ENCODE measurements around the gene ITPR2. TPM values are rescaled to one million over a fixed set of nuclear protein-coding genes. Genes with fewer than 3 reads are reported as not detected.
"Not testable (repeated sequence)": the region's sequence is repeated elsewhere in the genome, so short reads cannot be mapped to it uniquely, and the experiment has no call there.

The ITPR2 gene
- 4.9 and 9.3 TPM in 2 replicates for total RNA-seq (2014; rRNA removed; shearing (Covaris generic))
- 1.2 and 2.7 TPM in 2 replicates for polyA plus RNA-seq (2015; cell fraction: cytosol; rRNA removed)
- polyA plus RNA-seq (2015; cell fraction: nucleus; rRNA removed) = 8.0 TPM in 2 replicates

GRCh38 chr12:26832822-26833742 lies at the start of gene ITPR2:
Gene ITPR2, minus strand, starts transcription at chr12:26833194. Its CDS starts 413 bp downstream, at chr12:26832781.
- DNase-seq (ENCODE audit: low read depth) = peak; percentile 77

- DNase-seq (ENCODE audit: low read depth) = no peak
Measured at GRCh38 chr12:26880625-26881024, 47.6 kb upstream of the ITPR2 start.

- DNase-seq (ENCODE audit: low read depth) = no peak
Measured at GRCh38 chr12:26878661-26879119, 45.7 kb upstream of the ITPR2 start.

- no peak for DNase-seq (ENCODE audit: low read depth)
Measured at GRCh38 chr12:26874501-26875296, 41.7 kb upstream of the ITPR2 start.

- DNase-seq (ENCODE audit: low read depth) = no peak
Measured at GRCh38 chr12:26872625-26873024, 39.6 kb upstream of the ITPR2 start.

- DNase-seq (ENCODE audit: low read depth) = no peak
Measured at GRCh38 chr12:26871985-26872384, 39.0 kb upstream of the ITPR2 start.

GRCh38 chr12:26870491-26871419 lies 37.8 kb upstream of the ITPR2 start:
- DNase-seq (ENCODE audit: low read depth) = peak; percentile 52

- DNase-seq (ENCODE audit: low read depth) = no peak
Measured at GRCh38 chr12:26869908-26870459, 37.0 kb upstream of the ITPR2 start.

- DNase-seq (ENCODE audit: low read depth) = no peak
Measured at GRCh38 chr12:26869104-26869494, 36.1 kb upstream of the ITPR2 start.

- no peak for DNase-seq (ENCODE audit: low read depth)
Measured at GRCh38 chr12:26868447-26869103, 35.6 kb upstream of the ITPR2 start.

- no peak for DNase-seq (ENCODE audit: low read depth)
Measured at GRCh38 chr12:26867080-26867479, 34.1 kb upstream of the ITPR2 start.

GRCh38 chr12:26863515-26863914 lies 30.5 kb upstream of the ITPR2 start:
- DNase-seq (ENCODE audit: low read depth) = no peak

GRCh38 chr12:26862787-26863186 lies 29.8 kb upstream of the ITPR2 start:
- DNase-seq (ENCODE audit: low read depth) = not testable (repeated sequence)

- DNase-seq (ENCODE audit: low read depth) = no peak
Measured at GRCh38 chr12:26861690-26862089, 28.7 kb upstream of the ITPR2 start.

GRCh38 chr12:26857465-26858176 lies 24.6 kb upstream of the ITPR2 start:
- DNase-seq (ENCODE audit: low read depth) = no peak

- DNase-seq (ENCODE audit: low read depth) = no peak
Measured at GRCh38 chr12:26855337-26855736, 22.3 kb upstream of the ITPR2 start.

GRCh38 chr12:26854031-26854390 lies 21.0 kb upstream of the ITPR2 start:
- no peak for DNase-seq (ENCODE audit: low read depth)

- DNase-seq (ENCODE audit: low read depth) = peak; percentile 51
Measured at GRCh38 chr12:26853303-26854030, 20.5 kb upstream of the ITPR2 start.
